ENCODE data around the gene HMSD.

HMSD gene

DNA sequence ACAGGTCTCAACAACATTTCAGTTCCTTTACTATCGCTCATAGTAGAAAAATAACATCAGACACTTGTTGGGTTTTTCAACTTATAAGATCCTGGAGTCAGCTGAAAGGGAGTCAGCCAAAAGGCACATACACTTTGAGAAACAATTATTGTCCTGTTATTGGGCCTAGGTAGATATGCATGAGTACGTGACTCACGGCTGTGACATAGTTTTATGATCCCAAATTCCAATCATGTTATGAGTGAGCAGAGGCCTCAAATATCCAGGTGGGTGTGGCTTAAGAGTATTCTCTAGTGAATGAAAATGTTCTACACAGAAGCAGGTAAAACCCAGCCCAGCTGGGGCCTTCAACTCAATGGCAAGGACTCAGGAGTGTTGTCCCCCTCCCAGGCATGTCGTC lies 47.9 kb downstream of the HMSD start:
- no peak for FAIRE-seq

- no peak for FAIRE-seq
Observed at GRCh38 chr18:63997606-63998005, 48.5 kb downstream of the HMSD start.

GRCh38 chr18:63999871-64000270 lies 50.8 kb downstream of the HMSD start:
- FAIRE-seq = no peak

DNA sequence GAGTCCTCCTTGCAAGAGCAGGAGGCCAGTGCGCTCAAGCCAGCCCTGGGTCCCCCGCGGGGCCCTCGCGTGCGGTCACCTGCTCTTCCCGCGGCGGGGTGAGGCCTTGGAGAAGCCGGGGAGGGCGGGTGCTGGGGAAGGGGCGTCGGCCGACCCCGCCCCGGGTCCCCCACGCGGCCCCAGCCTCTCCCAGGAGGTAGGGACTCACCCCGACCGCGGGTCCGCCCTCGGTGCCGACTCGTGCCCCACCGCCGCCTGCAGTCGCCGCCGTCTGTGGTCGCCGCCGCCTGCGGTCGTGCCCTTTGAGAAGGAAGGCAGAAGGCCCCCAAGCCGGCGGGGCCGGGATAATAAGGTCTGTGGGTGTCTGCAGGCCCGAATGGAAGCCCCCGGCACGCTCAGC lies 53.5 kb downstream of the HMSD start:
- FAIRE-seq = no peak

GRCh38 chr18:64009305-64009704 lies 60.2 kb downstream of the HMSD start:
- FAIRE-seq = no peak
